HG02763 (cell line): ENCODE measurements around the gene LEAP2.

Experiments used
- ATAC-seq: cut with Tn5 transposase; IDR thresholded peaks from one replicate; pipeline ENCODE4 v1.9.1; 2021; ENCODE audit warnings: mild to moderate bottlenecking, moderate library complexity; ENCODE audit not compliant: unreplicated experiment

The LEAP2 gene, protein sequence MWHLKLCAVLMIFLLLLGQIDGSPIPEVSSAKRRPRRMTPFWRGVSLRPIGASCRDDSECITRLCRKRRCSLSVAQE

DNA sequence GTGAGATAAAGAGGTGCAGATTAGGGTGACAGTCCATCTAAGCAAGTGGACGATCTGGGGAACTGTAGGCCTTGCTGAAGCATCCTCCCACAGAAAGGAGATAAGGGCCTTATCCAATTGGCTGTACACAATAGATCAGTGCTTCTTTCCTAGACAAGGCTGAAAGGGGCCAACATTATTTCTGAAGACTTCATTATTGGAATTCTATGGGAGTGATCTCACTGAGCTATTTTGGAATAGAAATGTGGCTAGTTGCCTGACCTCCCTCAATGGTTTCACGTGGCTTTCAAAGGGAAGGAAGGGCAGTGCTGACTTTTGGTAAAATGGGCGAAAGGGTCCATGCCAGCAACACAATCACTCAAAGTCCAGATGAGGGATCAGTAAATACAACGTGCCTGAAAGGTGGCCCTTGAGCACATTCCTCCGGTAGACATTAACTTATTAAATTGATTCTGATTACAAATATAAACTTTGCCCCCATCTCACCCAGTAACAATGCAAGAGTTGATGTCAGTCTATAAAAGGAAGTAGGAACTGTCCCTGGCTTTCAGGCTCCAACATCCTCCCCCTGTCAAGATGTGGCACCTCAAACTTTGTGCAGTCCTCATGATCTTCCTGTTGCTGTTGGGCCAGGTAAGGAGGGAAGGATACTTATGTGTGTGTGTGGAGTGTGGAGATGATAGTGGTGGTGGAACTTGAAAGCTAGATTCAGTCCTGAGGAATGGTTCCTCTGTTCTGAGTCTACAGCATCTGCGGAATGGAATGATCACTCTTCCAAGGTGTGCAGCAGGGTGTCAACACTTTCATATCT is at the start of gene LEAP2:
TSS of gene LEAP2 (plus strand) at position 550 of the 811 bp plus-strand sequence. CDS start at position 577, 27 bp downstream.
- ATAC-seq = no peak

DNA sequence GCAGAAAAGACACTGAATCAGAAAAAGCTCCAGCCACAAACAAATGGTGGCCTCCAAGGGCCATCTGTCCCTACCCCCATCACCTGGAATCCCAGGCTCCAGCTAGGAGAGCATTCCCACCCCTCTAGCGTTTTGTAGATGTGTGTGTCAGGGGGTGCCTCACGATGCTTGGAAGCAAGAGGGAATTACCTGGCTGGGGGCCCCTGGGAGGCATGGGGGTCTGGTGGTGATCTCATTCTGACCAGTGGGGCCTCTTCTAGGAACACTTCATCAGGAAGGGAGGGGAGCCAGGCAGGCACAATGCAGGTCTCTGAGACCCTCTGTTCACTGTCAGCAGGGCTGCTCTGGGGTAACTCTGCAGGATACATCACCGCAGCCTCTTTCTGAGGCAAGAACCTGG is 49.0 kb upstream of the LEAP2 start:
- no peak for ATAC-seq

DNA sequence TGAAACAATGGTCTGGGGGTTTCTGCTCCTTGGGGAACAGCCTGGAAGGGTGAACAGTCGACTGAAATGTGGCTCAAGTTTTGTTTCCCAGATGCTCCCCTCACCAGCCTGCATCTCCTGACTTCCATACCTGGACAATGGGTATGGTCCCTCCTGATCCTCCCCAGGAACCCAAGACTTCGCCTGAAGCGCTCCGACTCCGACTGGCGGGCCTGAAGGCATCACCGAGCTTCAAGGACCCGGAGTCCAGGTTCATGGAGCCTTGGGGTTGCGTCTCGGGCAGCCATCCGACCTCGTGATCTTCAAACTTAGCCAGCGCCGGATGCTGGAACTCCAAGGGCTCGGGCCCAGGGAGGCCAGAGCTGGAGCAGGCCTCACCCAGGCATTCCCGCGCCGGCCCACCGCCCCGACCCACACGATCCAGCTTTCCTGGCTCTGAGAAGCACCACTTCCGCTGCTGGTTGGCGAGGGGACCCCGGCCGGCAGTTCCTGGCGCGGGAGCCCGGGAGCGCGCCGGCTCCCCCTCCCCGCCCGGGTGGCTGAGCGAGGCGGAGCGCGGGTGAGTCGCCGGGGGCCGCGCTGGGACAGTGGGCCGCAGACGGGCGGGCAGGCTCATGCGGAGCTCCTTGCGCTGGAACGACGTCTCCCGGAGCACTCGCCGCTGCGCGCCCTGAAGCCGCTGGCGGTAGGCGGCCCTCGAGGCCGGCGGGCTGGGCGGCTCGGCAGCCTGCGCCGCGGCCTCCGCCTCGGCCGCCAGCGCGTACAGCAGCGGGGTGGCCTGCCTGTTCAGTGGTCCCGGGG is 48.2 kb upstream of the LEAP2 start:
- no peak for ATAC-seq

DNA sequence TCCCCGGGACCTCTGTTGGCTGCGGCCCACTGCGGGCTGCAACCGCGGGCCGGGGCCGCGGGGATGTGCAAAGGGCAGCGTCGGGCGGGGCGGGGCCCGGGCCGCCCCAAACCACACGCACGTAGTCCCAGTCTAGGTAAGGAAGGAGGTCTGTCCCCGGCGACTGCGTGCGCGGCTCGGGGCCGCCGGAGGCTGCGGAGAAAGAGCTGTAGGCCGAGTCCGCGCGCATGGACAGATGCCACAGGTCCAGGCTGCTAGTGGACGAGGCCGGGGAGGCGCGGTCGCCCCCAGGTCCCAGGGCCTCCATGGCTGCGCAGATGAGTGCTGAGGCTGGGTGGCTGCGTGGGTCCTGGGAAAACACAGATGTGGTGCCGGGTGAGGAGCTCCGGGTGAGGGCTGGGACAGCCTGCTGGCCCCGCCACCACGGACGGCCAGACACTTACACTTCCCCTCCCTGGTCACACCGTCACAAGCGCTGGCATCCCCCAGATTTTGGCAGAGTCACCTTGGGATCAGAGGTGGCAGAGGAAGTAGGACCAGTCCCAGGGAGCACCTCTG is 47.6 kb upstream of the LEAP2 start:
- no peak for ATAC-seq

DNA sequence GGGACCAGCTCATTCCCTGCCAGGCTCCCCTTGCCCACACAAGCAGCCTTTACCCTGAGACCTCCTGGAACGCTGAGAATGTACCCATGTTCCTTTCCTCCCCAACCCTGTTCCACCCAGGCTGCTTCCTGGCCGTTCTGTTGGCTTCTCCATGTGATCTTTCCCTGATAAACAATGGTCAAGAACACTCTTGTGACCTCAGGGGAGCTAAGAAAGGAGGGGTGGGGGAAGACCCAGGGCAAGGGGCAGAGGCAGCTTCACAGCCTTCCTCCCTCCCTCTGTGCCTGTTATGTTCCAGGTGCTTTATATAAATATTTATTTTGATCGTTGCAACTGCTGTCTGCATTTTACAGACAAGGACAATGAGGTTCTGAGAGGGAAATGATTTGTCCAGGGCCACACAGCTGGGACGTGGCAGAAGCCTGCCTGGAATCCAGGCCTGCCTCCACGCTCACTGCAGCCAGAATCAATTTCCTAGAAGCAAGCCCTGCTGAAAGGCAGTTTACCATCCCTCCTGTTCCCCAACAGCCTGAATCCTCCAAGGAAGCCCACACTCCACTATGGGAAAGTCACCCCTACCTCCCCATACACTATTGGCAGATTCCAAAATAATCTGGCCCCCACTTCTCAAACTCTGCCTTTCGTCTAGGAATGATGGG is 46.9 kb upstream of the LEAP2 start:
- ATAC-seq = no peak

DNA sequence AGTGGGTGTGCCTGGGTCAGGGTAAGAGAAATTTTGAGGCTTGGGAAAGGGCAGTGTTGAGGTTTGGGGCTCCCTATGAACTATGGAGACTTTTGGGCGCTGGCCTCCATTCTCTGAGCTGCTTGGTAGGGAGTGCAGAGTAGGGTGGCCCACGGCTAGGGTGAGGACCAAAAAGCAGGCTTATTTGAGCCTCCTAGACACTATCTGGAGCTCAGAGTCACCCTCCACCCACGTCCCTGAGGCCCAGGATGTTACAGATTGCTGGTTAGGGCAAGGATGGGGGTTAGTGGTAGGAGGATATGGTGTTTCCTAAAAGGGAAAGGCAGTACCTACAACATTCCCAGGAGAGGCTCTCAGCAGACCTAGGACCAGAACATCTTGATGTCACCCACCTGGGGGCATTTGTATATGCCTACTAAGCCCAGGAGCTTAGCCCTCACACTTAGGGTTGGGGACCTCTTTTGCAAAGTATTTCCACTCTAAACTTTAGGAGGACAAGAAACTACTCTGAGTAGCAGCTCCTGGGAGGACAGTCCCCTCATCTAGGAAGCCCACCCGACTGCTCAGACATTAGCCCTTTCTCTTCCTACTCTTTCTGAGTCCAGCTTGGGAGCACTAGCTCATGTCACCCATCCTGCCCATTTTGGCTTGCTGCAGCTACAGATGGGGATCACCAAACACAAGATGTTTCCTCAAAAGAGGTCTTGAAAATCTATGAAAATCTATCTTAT is 45.4 kb upstream of the LEAP2 start:
- no peak for ATAC-seq

DNA sequence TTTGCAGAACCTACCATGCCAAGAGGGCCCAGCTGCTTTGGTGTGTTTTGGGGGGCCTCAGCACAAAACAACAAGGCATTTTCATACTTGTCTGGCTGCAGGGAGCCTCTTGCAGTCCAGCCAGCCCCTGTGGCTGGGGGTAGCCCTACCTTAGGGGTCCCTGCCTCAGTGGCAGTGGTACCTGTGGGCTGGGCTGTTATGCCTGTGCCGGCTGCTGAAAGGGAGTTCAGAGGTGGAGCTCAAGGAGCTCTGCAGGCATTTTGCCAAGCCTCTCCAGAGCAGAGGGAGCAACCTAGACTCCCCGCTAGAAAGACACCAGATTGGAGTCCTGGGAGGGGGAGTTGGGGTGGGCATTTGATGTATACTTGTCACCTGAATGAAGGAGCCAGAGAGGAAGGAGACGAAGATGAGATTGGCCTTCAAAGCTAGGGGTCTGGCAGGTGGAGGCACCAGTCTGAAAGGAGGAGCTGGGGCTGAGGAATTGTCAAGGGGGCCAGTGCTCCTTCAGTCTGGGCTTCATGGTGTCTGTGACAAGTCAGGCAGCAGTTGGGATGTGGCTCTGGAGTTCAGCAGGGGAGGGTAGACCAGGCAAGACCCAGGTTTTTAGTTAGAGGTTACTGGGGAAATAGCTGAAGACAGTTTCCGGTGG is 44.5 kb upstream of the LEAP2 start:
- ATAC-seq = no peak

DNA sequence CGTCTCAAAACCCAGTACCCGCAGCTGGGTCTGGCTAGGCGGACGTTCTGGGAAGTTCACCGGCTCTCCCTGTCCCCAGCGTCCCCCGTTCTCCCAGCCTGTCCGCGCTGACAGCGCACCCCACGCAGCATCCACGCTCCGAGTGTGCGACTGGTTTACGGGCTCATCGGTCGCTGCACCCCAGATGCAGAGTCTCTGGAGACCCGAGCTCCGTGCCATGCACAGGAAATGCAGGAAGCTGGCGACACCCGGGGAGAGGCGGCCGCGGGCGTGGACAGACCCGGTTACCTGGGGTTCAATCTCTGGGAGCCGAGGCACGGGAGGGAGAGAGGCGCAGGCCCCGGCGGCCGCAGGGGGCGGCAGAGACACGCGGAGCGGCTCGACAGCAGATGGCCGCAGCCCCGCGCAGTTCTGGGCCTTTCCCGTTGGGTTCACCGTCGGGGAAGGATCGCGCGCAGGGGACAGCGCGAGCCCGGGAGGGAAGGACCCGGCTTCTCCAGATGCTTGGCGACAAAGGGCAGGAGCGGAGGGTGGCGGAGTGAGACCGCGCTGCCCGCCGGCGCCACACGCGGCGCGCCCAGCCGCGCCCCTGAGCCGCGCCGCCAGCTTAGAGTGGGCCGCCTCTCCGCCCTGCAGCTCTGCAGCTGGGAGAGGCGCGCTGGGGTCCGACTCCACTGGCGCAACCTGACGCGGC is 43.6 kb upstream of the LEAP2 start:
- peak; percentile 69 for ATAC-seq

DNA sequence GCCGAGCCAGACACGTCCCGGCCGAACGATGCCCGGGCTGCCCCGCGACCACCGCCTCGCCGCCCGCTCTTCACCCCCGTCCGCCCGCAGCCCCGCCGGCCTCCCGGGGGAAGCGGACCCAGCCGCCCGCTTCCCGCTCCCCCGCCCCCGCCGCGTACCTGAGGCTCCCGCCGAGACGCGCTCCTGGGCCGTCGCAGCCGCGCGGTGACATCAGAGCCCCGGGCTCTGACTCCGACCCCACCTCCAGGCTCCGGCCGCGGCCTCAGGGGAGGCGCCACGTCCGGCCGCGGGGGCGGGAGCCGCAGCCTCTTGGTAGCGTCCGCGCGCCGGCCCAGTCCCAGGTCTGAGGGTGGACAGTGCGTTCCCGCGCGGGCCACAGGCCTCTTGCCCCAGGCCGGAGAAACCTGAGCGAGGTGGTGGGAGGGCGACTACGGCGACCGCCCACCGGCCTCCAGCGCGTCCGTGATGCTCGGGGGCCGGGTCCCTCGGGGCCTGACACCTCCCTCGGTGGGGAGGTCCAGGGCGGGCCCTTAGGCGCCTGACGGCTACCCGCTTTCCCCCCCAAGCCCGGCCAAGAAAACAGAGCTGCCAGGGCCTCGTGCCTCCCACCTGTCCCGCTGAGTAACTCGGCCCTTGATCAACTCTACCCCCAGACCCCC is 42.9 kb upstream of the LEAP2 start, which contains the start of gene SHROOM1:
TSS of gene SHROOM1 (minus strand) at position 212 of the 659 bp plus-strand sequence. CDS start 4,507 bp downstream, outside the sequence.
- ATAC-seq = peak; percentile 67

DNA sequence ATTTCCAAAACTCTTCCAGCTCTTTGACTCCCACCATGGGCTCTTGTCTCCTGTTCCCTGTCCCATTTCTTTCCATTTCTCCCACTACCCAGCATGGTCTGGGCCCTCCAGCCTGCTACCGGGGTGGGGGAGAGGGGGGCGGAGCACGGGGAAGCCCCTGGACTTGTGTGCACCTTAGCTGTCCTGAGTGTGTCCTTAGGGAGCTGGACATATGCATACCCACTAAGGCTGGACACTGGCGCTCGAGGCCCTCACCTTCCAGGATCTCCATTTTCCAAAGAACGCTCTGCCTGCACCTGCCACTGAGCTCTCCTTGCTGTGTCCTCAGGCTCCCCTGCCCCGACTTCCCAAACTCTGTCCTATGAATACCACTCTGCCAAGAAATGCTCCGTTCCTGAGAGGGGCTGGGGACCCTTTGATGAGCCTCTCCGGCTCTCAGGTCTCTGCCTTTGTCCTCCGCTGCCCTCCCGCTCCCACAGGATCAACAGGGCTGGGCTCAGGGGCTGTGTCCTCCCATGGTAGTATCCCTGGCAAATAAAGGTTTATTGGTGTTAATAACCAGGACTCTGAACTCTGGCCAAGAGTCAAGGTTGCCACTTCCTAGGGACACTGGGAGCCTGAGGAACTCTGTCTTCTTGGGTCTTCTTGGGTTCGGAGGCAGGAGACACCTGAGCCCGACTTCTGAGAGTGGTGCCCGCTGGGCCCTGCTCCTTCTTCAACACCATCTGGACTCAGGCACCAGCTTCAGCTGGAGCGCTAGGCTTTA is 42.2 kb upstream of the LEAP2 start:
- ATAC-seq = no peak

DNA sequence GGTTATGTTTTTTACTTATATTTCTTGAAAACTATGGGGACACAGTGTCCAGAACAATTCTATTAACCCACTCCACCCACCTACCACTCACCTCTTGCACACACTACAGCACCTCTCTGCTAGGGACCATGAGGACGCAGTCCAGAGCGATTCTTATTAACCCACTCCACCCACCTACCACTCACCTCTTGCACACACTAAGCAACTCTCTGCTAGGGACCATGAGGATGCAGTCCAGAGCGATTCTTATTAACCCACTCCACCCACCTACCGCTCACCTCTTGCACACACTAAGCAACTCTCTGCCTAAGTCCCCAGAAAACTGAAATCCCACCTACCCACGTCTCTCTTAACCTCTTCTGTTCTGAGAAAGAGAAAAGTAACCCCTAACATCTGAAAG is 40.9 kb upstream of the LEAP2 start:
- no peak for ATAC-seq

DNA sequence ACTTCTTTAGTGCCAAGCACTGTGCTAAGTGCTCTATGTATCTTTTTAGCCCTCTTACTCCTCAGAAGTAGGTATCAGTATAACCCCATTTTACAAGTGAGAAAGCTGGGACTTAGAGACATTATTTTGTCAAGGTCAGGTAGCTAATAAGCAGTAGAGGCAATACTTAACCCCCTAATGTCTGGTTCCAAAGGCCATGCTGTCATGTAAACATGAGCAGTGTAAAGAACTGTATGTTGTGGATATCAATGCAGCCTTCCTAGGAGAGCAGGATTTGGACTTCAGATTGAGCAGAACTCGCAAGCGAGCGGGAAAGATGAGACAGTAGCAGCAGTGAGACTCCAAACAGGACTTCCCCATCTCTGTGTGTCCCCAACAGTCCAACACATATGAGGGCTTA is 39.4 kb upstream of the LEAP2 start:
- no peak for ATAC-seq

DNA sequence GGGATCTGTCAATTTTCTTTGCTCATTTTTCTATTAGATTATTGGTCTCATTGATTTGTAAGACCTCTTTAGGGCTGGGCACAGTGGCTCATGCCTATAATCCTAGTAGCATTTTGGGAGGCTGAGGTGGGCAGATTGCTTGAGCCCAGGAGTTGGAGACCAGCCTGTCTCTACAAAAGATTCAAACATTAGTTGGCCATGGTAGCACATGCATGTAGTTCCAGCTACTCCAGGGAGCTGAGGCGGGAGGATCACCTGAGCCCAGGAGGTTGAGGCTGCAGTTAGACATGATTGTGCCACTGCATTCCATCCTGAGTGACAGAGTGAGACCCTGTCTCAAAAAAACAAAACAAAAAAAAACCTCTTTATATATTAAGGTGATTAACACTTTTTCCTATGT is 36.6 kb upstream of the LEAP2 start:
- ATAC-seq = no peak

DNA sequence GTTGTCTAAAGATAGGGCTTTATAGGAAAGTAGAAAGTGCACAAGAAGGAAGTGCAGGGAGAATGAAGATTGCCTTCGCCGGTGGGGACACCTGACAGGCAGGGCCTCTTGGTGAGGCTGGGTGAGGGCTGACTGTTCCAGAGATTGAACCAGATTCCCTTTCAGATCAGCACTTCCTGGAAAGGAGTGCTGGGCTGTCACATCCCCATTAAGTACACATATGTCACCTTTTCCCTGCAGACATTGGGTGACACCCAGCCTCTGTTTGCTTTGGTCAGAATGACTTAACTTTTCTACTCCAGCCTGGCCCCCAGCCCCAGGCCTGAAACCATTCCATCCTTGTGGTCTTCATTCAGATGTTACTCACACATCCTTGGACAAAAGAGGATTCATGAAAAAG is 35.6 kb upstream of the LEAP2 start:
- no peak for ATAC-seq

DNA sequence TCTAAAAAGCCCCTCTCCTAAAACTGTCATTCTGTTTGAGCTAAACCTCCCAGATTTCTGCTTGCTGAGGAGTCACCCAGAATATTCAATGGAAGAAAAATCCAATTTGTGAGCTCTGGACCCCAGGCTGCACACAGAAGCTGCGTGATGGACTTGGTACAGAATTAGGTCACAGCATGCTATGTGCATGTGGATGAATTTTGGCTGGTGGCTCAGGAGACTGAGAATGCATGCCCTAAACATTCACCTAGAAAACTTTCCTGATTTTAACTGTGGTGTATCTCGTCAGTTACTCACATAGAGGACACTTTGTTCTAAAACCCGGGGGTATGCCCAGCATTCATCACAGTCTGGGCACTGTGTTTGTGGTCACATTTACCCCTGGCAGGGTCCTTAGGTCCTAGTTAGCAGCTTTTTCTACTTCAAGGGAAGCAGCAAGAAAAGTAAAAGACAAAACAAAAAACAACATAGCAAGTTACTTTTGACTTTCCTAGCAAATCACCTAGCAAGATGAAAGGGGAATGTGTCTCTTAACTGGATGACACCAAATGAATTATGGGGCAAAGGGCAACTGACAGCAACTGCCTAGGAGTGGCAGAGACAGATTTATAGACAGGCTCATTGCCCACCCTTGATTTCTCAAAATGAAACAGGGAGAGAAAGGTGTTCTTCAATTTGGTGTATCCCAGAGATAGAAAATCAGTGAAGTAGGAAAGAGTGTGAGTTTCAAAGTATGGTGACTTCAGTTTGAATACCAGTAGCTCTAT is 34.8 kb upstream of the LEAP2 start:
- no peak for ATAC-seq

DNA sequence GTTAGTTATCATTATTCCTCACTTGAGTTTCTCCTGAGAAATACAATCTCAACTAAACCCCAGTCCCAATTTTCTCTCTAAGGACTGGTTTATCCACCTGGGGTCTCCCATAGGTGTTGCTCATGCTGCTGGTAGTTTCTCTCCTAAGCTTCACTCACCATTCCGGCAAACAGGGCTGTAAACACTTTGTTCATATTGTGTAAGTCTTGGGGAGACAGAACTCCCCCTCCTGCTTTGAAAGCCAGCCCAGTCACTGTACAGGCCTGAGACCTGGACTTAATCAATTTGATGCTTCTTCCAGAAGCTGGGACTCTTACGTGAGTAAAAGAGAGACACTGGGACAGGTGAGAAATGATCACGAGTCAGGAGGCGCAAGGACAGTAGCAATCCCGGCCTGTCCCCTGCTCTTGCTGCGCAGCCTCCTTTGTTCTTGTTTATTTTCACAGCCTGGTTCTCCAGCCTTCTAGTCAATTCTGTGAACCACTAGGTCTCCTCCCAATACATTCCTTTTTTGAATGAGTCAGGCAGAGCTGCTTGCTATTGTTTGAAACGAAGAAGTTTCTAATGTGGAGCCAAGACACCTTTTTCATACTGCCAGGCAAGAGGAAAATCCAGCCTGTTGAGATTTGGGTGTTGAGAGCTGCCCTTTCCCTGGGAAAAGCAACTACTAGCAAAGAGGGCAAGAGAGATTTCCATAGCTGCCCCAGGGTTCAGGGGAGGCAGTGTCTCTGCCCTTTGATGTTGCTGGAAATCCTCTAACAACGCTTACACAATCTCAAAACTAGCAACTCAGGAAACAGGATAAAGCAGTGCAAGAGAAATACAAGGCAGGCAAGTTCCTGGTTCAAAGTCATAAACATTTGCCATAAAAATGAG is 33.8 kb upstream of the LEAP2 start:
- ATAC-seq = no peak
